ENCODE measurements around the gene SCO2.

Gene SCO2

GRCh38 chr22:50485221-50486131, 39.9 kb downstream of the SCO2 start:
- no peak for TF ChIP-seq POLR2AphosphoS5 (IDR thresholded peaks at IDR 0.05; ENCODE audit: low read depth, low read length)
- no peak for TF ChIP-seq POLR2A (IDR thresholded peaks at IDR 0.05; ENCODE audit: low read depth, low read length)
- no peak for TF ChIP-seq TAF1 (IDR thresholded peaks at IDR 0.05; ENCODE audit: borderline replicate concordance, low read depth, low read length)
- no peak for DNase-seq (ENCODE audit: insufficient read length)
- FAIRE-seq = no peak

GRCh38 chr22:50483977-50484853, 41.2 kb downstream of the SCO2 start:
- FAIRE-seq = no peak
- TF ChIP-seq POLR2A (IDR thresholded peaks at IDR 0.05; ENCODE audit: low read depth, low read length) = no peak
- TF ChIP-seq TAF1 (IDR thresholded peaks at IDR 0.05; ENCODE audit: borderline replicate concordance, low read depth, low read length) = no peak
- TF ChIP-seq POLR2AphosphoS5 (IDR thresholded peaks at IDR 0.05; ENCODE audit: low read depth, low read length) = no peak
- DNase-seq (ENCODE audit: insufficient read length) = no peak

GRCh38 chr22:50483556-50483955, 41.8 kb downstream of the SCO2 start:
- FAIRE-seq = no peak
- no peak for TF ChIP-seq TAF1 (IDR thresholded peaks at IDR 0.05; ENCODE audit: borderline replicate concordance, low read depth, low read length)
- no peak for TF ChIP-seq POLR2AphosphoS5 (IDR thresholded peaks at IDR 0.05; ENCODE audit: low read depth, low read length)
- TF ChIP-seq POLR2A (IDR thresholded peaks at IDR 0.05; ENCODE audit: low read depth, low read length) = no peak

GRCh38 chr22:50483106-50483505, 42.3 kb downstream of the SCO2 start:
- FAIRE-seq (no peak), DNase-seq (ENCODE audit: insufficient read length) (no peak)
- TF ChIP-seq POLR2A (IDR thresholded peaks at IDR 0.05; ENCODE audit: low read depth, low read length) (no peak), POLR2AphosphoS5 (IDR thresholded peaks at IDR 0.05; ENCODE audit: low read depth, low read length) (no peak)

More at GRCh38 chr22:50483556-50483955, 41.8 kb downstream of the SCO2 start:
- DNase-seq (ENCODE audit: insufficient read length) = no peak

GRCh38 chr22:50482107-50483074, 43.0 kb downstream of the SCO2 start:
- TF ChIP-seq TAF1 (IDR thresholded peaks at IDR 0.05; ENCODE audit: borderline replicate concordance, low read depth, low read length) (no peak), POLR2A (IDR thresholded peaks at IDR 0.05; ENCODE audit: low read depth, low read length) (no peak), POLR2AphosphoS5 (IDR thresholded peaks at IDR 0.05; ENCODE audit: low read depth, low read length) (no peak)
- FAIRE-seq = no peak
- no peak for DNase-seq (ENCODE audit: insufficient read length)

- TF ChIP-seq POLR2AphosphoS5 (IDR thresholded peaks at IDR 0.05; ENCODE audit: low read depth, low read length) (no peak), TAF1 (IDR thresholded peaks at IDR 0.05; ENCODE audit: borderline replicate concordance, low read depth, low read length) (no peak), POLR2A (IDR thresholded peaks at IDR 0.05; ENCODE audit: low read depth, low read length) (no peak)
- FAIRE-seq (no peak), DNase-seq (ENCODE audit: insufficient read length) (no peak)
Measured at GRCh38 chr22:50481440-50482106, 43.8 kb downstream of the SCO2 start, which contains the start of gene ADM2. Gene ADM2 (plus strand): TSS chr22:50481543. CDS start chr22:50481848, 305 bp downstream.

- no peak for TF ChIP-seq TAF1 (IDR thresholded peaks at IDR 0.05; ENCODE audit: borderline replicate concordance, low read depth, low read length)
- TF ChIP-seq POLR2AphosphoS5 (IDR thresholded peaks at IDR 0.05; ENCODE audit: low read depth, low read length) = no peak
- no peak for TF ChIP-seq POLR2A (IDR thresholded peaks at IDR 0.05; ENCODE audit: low read depth, low read length)
- FAIRE-seq = no peak
- no peak for DNase-seq (ENCODE audit: insufficient read length)
Measured at GRCh38 chr22:50481045-50481439, 44.4 kb downstream of the SCO2 start.

- no peak for FAIRE-seq
- DNase-seq (ENCODE audit: insufficient read length) = no peak
- TF ChIP-seq TAF1 (IDR thresholded peaks at IDR 0.05; ENCODE audit: borderline replicate concordance, low read depth, low read length) = no peak
- TF ChIP-seq POLR2A (IDR thresholded peaks at IDR 0.05; ENCODE audit: low read depth, low read length) = no peak
- no peak for TF ChIP-seq POLR2AphosphoS5 (IDR thresholded peaks at IDR 0.05; ENCODE audit: low read depth, low read length)
Measured at GRCh38 chr22:50479721-50480120, 45.7 kb downstream of the SCO2 start.

- no peak for DNase-seq (ENCODE audit: insufficient read length)
- no peak for TF ChIP-seq POLR2AphosphoS5 (IDR thresholded peaks at IDR 0.05; ENCODE audit: low read depth, low read length)
- no peak for FAIRE-seq
Measured at GRCh38 chr22:50477923-50478322, 47.5 kb downstream of the SCO2 start.

- no peak for TF ChIP-seq TAF1 (IDR thresholded peaks at IDR 0.05; ENCODE audit: borderline replicate concordance, low read depth, low read length)
- no peak for TF ChIP-seq POLR2A (IDR thresholded peaks at IDR 0.05; ENCODE audit: low read depth, low read length)
- no peak for TF ChIP-seq POLR2AphosphoS5 (IDR thresholded peaks at IDR 0.05; ENCODE audit: low read depth, low read length)
- FAIRE-seq (no peak), DNase-seq (ENCODE audit: insufficient read length) (no peak)
Measured at GRCh38 chr22:50476868-50477267, 48.5 kb downstream of the SCO2 start.
